ENCODE results near the gene AHR. TPM values are rescaled to one million over a fixed set of nuclear protein-coding genes. Genes with fewer than 3 reads are reported as not detected.

The AHR gene
- total RNA-seq = 45.6 to 49.7 TPM (median 48.0 TPM) in 3 replicates

GRCh38 chr7:17298102-17298839, at the start of gene AHR:
Gene AHR (plus strand): TSS chr7:17298652. CDS start chr7:17299265, 613 bp downstream.
- no peaks in the 10 kb centered on the region for H3K36me3 Mint-ChIP-seq
- no peak for TF ChIP-seq CTCF (IDR thresholded peaks at IDR 0.05; ENCODE audit: unreplicated experiment)
- peaks cover 7% of the 10 kb centered on the region for H3K9me3 Mint-ChIP-seq
- H3K27me3 Mint-ChIP-seq (ENCODE audit: low read depth) = peaks cover 12% of the 10 kb centered on the region
- peak within 1 kb of the TSS; percentile 81 for H3K27ac Mint-ChIP-seq
- H3K4me3 Mint-ChIP-seq = peak within 1 kb of the TSS; percentile 86
- peaks cover 29% of the 10 kb centered on the region for H3K4me1 Mint-ChIP-seq
- DNase-seq (ENCODE audit: low spot score in 2 of 2, unreplicated experiment in 2 of 2) = peak in 1 of 2 experiments; percentile 65

- no peaks in the 10 kb centered on the region for H3K27me3 Mint-ChIP-seq (ENCODE audit: low read depth)
- peaks cover 11% of the 10 kb centered on the region for H3K9me3 Mint-ChIP-seq
- no peak overlapping the region for H3K4me3 Mint-ChIP-seq
- no peak for TF ChIP-seq CTCF (IDR thresholded peaks at IDR 0.05; ENCODE audit: unreplicated experiment)
- DNase-seq (ENCODE audit: low spot score in 2 of 2, unreplicated experiment in 2 of 2) = no peak
- H3K27ac Mint-ChIP-seq = no peak overlapping the region
- no peaks in the 10 kb centered on the region for H3K36me3 Mint-ChIP-seq
- H3K4me1 Mint-ChIP-seq = peaks cover 25% of the 10 kb centered on the region
These were observed 44.6 kb upstream of the AHR start for GRCh38 chr7:17253885-17254284.

GRCh38 chr7:17255926-17256325, 42.5 kb upstream of the AHR start:
- H3K4me3 Mint-ChIP-seq = no peak overlapping the region
- peaks cover 11% of the 10 kb centered on the region for H3K9me3 Mint-ChIP-seq
- H3K4me1 Mint-ChIP-seq = peaks cover 40% of the 10 kb centered on the region

GRCh38 chr7:17256375-17256774, 42.1 kb upstream of the AHR start:
- Mint-ChIP-seq H3K27ac (peak overlapping the region; percentile 69), H3K36me3 (no peaks in the 10 kb centered on the region), H3K4me3 (no peak overlapping the region), H3K27me3 (ENCODE audit: low read depth) (no peaks in the 10 kb centered on the region), H3K9me3 (peaks cover 9% of the 10 kb centered on the region), H3K4me1 (peaks cover 43% of the 10 kb centered on the region)
- TF ChIP-seq CTCF (IDR thresholded peaks at IDR 0.05; ENCODE audit: unreplicated experiment) = no peak
- DNase-seq (ENCODE audit: low spot score in 2 of 2, unreplicated experiment in 2 of 2) = no peak

More at GRCh38 chr7:17255926-17256325, 42.5 kb upstream of the AHR start:
- H3K36me3 Mint-ChIP-seq = no peaks in the 10 kb centered on the region
- DNase-seq (ENCODE audit: low spot score in 2 of 2, unreplicated experiment in 2 of 2) = no peak
- TF ChIP-seq CTCF (IDR thresholded peaks at IDR 0.05; ENCODE audit: unreplicated experiment) = no peak
- H3K27ac Mint-ChIP-seq = peak overlapping the region; percentile 53
- H3K27me3 Mint-ChIP-seq (ENCODE audit: low read depth) = no peaks in the 10 kb centered on the region

GRCh38 chr7:17266565-17266964, 31.9 kb upstream of the AHR start:
- DNase-seq (ENCODE audit: low spot score in 2 of 2, unreplicated experiment in 2 of 2) = no peak
- Mint-ChIP-seq H3K27ac (no peak overlapping the region), H3K9me3 (peaks cover 73% of the 10 kb centered on the region), H3K4me1 (peaks cover under 1% of the 10 kb centered on the region), H3K4me3 (no peak overlapping the region), H3K36me3 (peaks cover 19% of the 10 kb centered on the region), H3K27me3 (ENCODE audit: low read depth) (no peaks in the 10 kb centered on the region)
- TF ChIP-seq CTCF (IDR thresholded peaks at IDR 0.05; ENCODE audit: unreplicated experiment) = no peak

All from mesothelial cell of epicardium (in vitro differentiated cells).